ENCODE results near the gene TMEM131. TPM values are rescaled to one million over a fixed set of nuclear protein-coding genes. Genes with fewer than 3 reads are reported as not detected.

The TMEM131 gene
- total and polyA plus RNA-seq, 2 of the 8 experiments (the other 6 are each of a cell fraction or from before 2014, with no cell fraction given), result 9.7 to 22.9 TPM

- H2AFZ ChIP-seq (ENCODE audit: low read length), result no peak overlapping the region
- H3K79me2 ChIP-seq (ENCODE audit: control insufficient read depth in 1 of 2, insufficient read depth in 2 of 2, low read length in 2 of 2), result no peaks in the 10 kb centered on the region
- no peak for TF ChIP-seq SAP30 (IDR thresholded peaks at IDR 0.05; ENCODE audit: insufficient read depth, insufficient replicate concordance, low read length)
Observed at GRCh38 chr2:98028931-98029717, 33.4 kb upstream of the TMEM131 start.

More at GRCh38 chr2:98028931-98029717, 33.4 kb upstream of the TMEM131 start:
- ChIA-PET CTCF (ENCODE audit: partially characterized antibody) (interaction anchor here (0.9 kb wide), 1 partner anchor 34 kb away, joined by 3 read pairs; no protein-coding TSS in a partner anchor), POLR2A (ENCODE audit: partially characterized antibody) (no interaction called here)
- Histone ChIP-seq H3K23ac (ENCODE audit: insufficient read length) (no peak overlapping the region), H3K79me1 (ENCODE audit: low read depth, low read length) (no peaks in the 10 kb centered on the region), H3K56ac (replicated peaks; ENCODE audit: insufficient read length, low read depth, low read length) (no peak overlapping the region), H3K4me2 (ENCODE audit: insufficient read depth in 1 of 2, low read depth in 2 of 2, low read length in 2 of 2) (no peak overlapping the region), H2AK5ac (ENCODE audit: low read depth, low read length) (no peak overlapping the region), H3K27me3 (replicated peaks in 1 of 4; ENCODE audit: control insufficient read depth in 3 of 4, extremely low read depth in 1 of 4, insufficient read depth in 3 of 4, low read length in 3 of 4) (no peaks in the 10 kb centered on the region), H3K4me3 (ENCODE audit: extremely low read depth in 1 of 4, insufficient read depth in 2 of 4, low read depth in 3 of 4, low read length in 4 of 4) (no peak overlapping the region), H3K18ac (ENCODE audit: extremely low read depth, low read length) (no peak overlapping the region), H3K9me3 (ENCODE audit: insufficient read depth in 2 of 2, low read depth in 1 of 2, low read length in 1 of 2) (no peaks in the 10 kb centered on the region), H2BK15ac (ENCODE audit: low read length) (no peak overlapping the region), H3K4ac (replicated peaks; ENCODE audit: insufficient read length, low read depth, low read length) (no peak overlapping the region), H4K5ac (ENCODE audit: insufficient read length, low read depth, low read length) (no peak overlapping the region), H4K91ac (replicated peaks; ENCODE audit: insufficient read length, low read length) (no peak overlapping the region), H2BK120ac (replicated peaks; ENCODE audit: low read depth, low read length) (no peak overlapping the region), H3K4me1 (replicated peaks in 1 of 4; ENCODE audit: control insufficient read depth in 3 of 4, insufficient read depth in 4 of 4, low read length in 3 of 4) (peaks cover 0 to 3% (median 0%) of the 10 kb centered on the region in 4 experiments; a peak in 1 of 7 replicates), H3K9ac (replicated peaks in 1 of 4; ENCODE audit: extremely low read depth in 1 of 4, low read depth in 3 of 4, low read length in 3 of 4) (no peak overlapping the region), H3K27ac (ENCODE audit: low read depth, low read length) (no peak overlapping the region), H2BK5ac (ENCODE audit: low read depth, low read length) (no peak overlapping the region), H2BK20ac (ENCODE audit: low read length) (no peak overlapping the region), H4K20me1 (replicated peaks in 1 of 2; ENCODE audit: control insufficient read depth in 1 of 2, insufficient read depth in 2 of 2, low read length in 2 of 2) (no peaks in the 10 kb centered on the region), H2BK12ac (ENCODE audit: low read depth, low read length) (no peak overlapping the region), H3K36me3 (ENCODE audit: control insufficient read depth in 2 of 4, insufficient read depth in 4 of 4, low read length in 3 of 4) (no peaks in the 10 kb centered on the region), H3K14ac (ENCODE audit: insufficient read length) (no peak overlapping the region), H4K8ac (ENCODE audit: extremely low read depth, insufficient read depth, low read length) (no peak overlapping the region), H3K23me2 (ENCODE audit: low read depth, low read length) (no peaks in the 10 kb centered on the region)
- DNase-seq (ENCODE audit: low read depth in 1 of 2, low spot score in 2 of 2) (peak in 1 of 2 experiments; percentile 27), FAIRE-seq (no peak)
- 85% methylated on average over 12 of the region's 12 CpGs; no CpG with 5 or more reads in 1 of the 2 experiments for WGBS, 2 experiments (ENCODE audit: extremely low coverage in 1 of 2, insufficient coverage in 1 of 2, insufficient read length in 1 of 2, insufficient replicate concordance in 2 of 2, low coverage in 1 of 2, low lambda C conversion rate in 2 of 2, missing lambda C conversion rate in 1 of 2)

Measured in H1 (cell line).